ENCODE results near the gene KDSR.

Gene KDSR

DNA sequence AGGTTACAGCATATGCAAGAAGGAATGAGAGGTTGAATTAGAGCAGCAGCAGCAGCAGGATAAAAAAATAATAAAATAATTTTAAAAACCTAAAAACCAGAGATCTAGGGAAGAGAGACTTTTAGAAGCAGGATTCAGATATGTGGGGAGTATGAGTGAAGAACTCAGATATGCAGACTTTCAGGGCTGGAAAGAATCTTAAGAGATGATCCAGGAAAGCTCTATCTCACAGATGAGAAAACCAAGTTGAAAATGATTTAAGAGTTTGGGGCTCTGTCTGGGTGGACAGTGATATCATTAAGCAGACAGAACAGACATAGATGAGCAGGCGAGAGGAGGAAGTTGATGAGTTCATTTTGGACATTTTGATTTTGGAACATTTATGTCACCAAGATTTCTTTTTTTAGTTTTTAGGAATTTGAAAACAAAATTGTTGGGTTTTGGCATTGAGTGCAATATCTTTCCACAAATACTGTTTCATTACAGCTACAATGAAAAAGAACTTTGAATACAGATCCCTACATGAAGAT lies 79.2 kb downstream of the KDSR start:
- Histone ChIP-seq H3K9me3 (ENCODE audit: low read length) (no peaks in the 10 kb centered on the region), H3K4me1 (ENCODE audit: insufficient read depth, low read length) (peaks cover 42% of the 10 kb centered on the region), H3K4me3 (ENCODE audit: low read depth in 1 of 2, low read length in 2 of 2) (no peak overlapping the region), H3K27me3 (ENCODE audit: control insufficient read depth in 1 of 2, insufficient read depth in 2 of 2, low read length in 2 of 2) (no peaks in the 10 kb centered on the region), H3K27ac (ENCODE audit: low read depth, low read length) (no peak overlapping the region), H3K36me3 (ENCODE audit: insufficient read depth, low read length) (no peaks in the 10 kb centered on the region), H3K9ac (ENCODE audit: low read length) (no peak overlapping the region)

DNA sequence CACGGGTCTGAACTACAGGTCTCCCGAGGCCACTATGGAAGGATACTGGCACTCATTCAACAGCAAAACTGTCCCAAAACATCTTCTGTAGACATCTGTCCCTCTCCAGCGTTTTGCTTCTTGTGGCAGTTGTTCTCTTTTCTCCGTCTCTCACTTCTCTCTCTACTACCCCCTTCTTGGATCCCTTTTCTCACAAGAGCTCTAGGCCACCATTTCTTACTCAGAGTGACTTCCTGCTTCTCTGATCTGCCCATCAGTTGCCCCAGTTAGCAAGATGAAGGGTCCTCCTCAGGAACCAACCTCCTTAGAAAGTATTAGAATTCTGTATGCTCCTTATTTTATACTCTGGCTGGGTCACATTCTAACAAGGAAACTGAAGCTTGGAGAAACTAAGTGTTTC lies 80.1 kb downstream of the KDSR start:
- Histone ChIP-seq H3K27me3 (ENCODE audit: control insufficient read depth in 1 of 2, insufficient read depth in 2 of 2, low read length in 2 of 2) (no peaks in the 10 kb centered on the region), H3K4me3 (ENCODE audit: low read depth in 1 of 2, low read length in 2 of 2) (no peak overlapping the region), H3K4me1 (ENCODE audit: insufficient read depth, low read length) (peaks cover 42% of the 10 kb centered on the region), H3K36me3 (ENCODE audit: insufficient read depth, low read length) (no peaks in the 10 kb centered on the region), H3K9ac (ENCODE audit: low read length) (no peak overlapping the region), H3K27ac (ENCODE audit: low read depth, low read length) (no peak overlapping the region), H3K9me3 (ENCODE audit: low read length) (no peaks in the 10 kb centered on the region)

DNA sequence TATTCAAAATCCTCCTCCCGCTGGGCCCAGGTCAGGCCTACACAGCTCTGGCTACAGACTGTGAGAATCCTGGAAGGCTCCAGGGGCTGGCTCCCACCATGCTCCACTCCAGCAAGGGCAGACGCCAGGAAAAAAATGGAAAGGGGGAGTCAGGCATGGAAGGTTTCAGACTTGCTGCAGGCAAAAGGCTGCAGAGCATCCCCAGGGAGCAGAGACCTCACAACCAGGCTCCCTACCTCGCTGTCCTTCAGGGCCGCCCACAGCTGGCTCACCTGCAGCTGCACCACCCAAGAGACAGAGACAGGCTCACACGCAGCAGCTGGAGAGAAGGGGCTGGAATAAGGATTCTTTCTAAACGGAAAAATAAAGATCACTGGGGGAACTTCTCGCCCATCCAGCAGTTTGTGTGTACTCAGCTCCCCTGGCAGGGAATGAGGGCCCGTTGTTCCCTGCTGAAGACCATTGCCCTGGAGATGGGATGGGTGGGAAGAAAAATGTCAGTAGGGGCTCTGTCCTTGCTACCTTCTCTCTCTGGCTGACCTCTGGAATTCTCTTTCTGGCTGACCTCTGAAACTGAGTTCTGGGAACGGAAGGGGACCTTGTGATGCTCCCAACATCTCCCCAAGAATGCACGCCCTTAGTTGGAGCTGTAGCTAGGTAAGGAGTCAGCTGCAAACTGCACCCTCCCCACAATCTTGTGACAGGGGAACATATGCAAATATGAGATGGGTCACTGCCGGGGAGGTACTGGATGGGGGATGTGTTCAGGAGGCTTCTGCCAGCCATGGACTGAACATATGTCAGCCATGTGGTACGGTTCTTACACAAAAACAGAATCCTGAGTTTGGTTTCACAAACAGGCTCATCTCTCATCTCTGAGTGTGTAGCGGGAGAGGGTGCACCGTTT lies 81.9 kb downstream of the KDSR start:
- Histone ChIP-seq H3K9me3 (ENCODE audit: low read length) (no peaks in the 10 kb centered on the region), H3K27me3 (ENCODE audit: control insufficient read depth in 1 of 2, insufficient read depth in 2 of 2, low read length in 2 of 2) (no peaks in the 10 kb centered on the region), H3K9ac (ENCODE audit: low read length) (no peak overlapping the region), H3K4me3 (ENCODE audit: low read depth in 1 of 2, low read length in 2 of 2) (no peak overlapping the region), H3K4me1 (ENCODE audit: insufficient read depth, low read length) (peaks cover 42% of the 10 kb centered on the region), H3K36me3 (ENCODE audit: insufficient read depth, low read length) (no peaks in the 10 kb centered on the region), H3K27ac (ENCODE audit: low read depth, low read length) (peak overlapping the region; percentile 6)

DNA sequence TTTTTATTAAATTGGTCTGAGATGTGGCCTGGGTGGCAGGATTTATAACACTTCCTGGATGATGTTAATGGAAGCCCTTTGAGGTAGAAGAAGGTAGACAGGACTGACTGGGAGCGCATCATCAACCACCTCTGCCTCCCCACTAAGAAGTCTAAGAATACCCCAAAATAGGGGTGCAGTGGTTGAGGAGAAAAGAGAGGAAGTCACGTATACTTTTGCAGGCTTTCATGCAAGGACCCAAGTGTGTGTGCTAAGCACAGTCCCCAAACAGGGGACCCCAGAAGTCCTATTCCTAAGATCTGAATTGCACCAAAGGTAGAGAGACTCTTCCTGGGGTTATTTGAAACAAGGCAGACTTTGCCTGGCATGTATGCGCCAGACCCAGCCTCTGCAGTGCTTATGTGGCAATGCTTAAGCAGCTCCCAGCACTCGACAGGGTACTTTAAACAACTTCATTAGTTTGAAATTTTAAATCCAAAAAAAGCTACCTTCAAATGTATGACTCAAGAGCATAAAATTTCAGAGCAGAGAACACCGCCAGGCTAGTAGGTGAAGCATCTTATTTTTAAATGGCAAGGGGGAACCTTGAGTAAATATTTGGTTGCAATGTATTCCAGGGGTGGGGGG lies 82.7 kb downstream of the KDSR start:
- Histone ChIP-seq H3K4me1 (ENCODE audit: insufficient read depth, low read length) (peaks cover 42% of the 10 kb centered on the region), H3K27ac (ENCODE audit: low read depth, low read length) (peak overlapping the region; percentile 6)

DNA sequence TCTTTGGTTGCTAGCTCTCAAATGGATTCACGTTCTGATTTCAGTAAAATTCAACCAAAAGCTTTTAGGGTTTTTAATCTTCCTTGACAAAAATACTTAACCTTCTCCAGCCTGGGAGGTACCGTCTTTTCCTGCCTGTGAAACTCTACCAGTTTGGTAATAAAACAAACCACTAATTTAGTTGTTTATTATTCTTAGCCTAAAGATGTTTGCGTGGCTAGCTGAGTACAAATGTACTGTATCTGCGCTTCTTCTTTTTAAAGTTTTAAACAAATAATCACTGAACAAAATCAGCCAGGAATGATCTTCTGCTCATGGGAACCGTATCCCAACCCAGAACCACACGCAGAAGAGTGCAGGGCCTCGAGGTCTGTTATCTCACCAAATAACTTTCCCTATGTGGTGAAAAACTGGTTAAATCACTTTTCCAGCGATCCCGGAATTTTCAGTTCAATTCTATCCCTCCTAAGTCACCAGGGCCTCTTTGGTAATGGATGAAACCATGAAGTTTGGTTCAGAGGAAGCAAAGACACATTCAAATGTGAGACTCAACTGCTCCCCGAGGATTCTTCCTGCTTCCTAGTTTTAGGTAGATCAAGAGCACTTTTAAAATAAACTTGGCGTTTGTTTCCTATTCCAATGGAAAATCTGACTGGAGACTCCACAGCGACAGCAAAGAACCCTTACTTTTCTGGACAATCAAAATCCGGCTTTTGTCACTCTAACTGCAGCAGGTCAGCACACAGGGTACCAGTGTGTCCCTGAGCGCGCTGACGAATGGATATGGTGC lies 83.5 kb downstream of the KDSR start:
- H3K27ac ChIP-seq (ENCODE audit: low read depth, low read length) = no peak overlapping the region
- no peak overlapping the region for H3K4me3 ChIP-seq (ENCODE audit: low read depth in 1 of 2, low read length in 2 of 2)
- H3K4me1 ChIP-seq (ENCODE audit: insufficient read depth, low read length) = peaks cover 42% of the 10 kb centered on the region
- H3K9me3 ChIP-seq (ENCODE audit: low read length) = no peaks in the 10 kb centered on the region
- H3K36me3 ChIP-seq (ENCODE audit: insufficient read depth, low read length) = no peaks in the 10 kb centered on the region
- no peaks in the 10 kb centered on the region for H3K27me3 ChIP-seq (ENCODE audit: control insufficient read depth in 1 of 2, insufficient read depth in 2 of 2, low read length in 2 of 2)
- no peak overlapping the region for H3K9ac ChIP-seq (ENCODE audit: low read length)

More for the DNA sequence above, 82.7 kb downstream of the KDSR start:
- H3K36me3 ChIP-seq (ENCODE audit: insufficient read depth, low read length) = no peaks in the 10 kb centered on the region
- no peak overlapping the region for H3K9ac ChIP-seq (ENCODE audit: low read length)
- H3K27me3 ChIP-seq (ENCODE audit: control insufficient read depth in 1 of 2, insufficient read depth in 2 of 2, low read length in 2 of 2) = no peaks in the 10 kb centered on the region
- H3K4me3 ChIP-seq (ENCODE audit: low read depth in 1 of 2, low read length in 2 of 2) = no peak overlapping the region
- H3K9me3 ChIP-seq (ENCODE audit: low read length) = no peaks in the 10 kb centered on the region

DNA sequence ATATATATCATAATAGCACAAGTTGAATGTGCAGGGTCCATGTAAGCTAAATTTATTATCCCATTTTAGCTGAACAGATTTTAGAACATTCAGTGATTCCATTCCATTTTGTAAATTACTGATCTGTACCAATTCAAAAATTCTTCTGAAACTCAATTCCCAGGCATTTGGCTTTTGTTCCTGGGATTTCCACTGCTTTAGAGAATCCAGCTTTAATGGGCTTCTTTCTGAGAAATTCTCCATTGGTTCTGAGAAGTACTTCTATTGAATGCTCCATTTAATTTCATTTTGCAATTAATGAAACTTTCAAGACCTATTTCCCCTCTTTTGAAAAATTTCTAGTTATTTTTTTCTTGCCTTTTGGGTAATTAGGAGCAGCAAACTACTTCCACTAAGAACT lies 84.2 kb downstream of the KDSR start:
- H3K9ac ChIP-seq (ENCODE audit: low read length) = no peak overlapping the region
- H3K36me3 ChIP-seq (ENCODE audit: insufficient read depth, low read length) = no peaks in the 10 kb centered on the region
- no peaks in the 10 kb centered on the region for H3K27me3 ChIP-seq (ENCODE audit: control insufficient read depth in 1 of 2, insufficient read depth in 2 of 2, low read length in 2 of 2)
- H3K4me3 ChIP-seq (ENCODE audit: low read depth in 1 of 2, low read length in 2 of 2) = no peak overlapping the region
- H3K9me3 ChIP-seq (ENCODE audit: low read length) = no peaks in the 10 kb centered on the region
- H3K27ac ChIP-seq (ENCODE audit: low read depth, low read length) = no peak overlapping the region
- peaks cover 35% of the 10 kb centered on the region for H3K4me1 ChIP-seq (ENCODE audit: insufficient read depth, low read length)
